ENCODE data around the gene OLIG2.

OLIG2 gene

DNA sequence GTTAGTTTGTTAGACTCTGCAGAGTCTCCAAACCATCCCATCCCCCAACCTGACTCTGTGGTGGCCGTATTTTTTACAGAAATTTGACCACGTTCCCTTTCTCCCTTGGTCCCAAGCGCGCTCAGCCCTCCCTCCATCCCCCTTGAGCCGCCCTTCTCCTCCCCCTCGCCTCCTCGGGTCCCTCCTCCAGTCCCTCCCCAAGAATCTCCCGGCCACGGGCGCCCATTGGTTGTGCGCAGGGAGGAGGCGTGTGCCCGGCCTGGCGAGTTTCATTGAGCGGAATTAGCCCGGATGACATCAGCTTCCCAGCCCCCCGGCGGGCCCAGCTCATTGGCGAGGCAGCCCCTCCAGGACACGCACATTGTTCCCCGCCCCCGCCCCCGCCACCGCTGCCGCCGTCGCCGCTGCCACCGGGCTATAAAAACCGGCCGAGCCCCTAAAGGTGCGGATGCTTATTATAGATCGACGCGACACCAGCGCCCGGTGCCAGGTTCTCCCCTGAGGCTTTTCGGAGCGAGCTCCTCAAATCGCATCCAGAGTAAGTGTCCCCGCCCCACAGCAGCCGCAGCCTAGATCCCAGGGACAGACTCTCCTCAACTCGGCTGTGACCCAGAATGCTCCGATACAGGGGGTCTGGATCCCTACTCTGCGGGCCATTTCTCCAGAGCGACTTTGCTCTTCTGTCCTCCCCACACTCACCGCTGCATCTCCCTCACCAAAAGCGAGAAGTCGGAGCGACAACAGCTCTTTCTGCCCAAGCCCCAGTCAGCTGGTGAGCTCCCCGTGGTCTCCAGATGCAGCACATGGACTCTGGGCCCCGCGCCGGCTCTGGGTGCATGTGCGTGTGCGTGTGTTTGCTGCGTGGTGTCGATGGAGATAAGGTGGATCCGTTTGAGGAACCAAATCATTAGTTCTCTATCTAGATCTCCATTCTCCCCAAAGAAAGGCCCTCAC lies at the start of gene OLIG2:
TSS of gene OLIG2 (plus strand) at position 447 of the 954 bp plus-strand sequence. CDS start 928 bp downstream, outside the sequence.
- no peak for DNase-seq (ENCODE audit: low spot score)

DNA sequence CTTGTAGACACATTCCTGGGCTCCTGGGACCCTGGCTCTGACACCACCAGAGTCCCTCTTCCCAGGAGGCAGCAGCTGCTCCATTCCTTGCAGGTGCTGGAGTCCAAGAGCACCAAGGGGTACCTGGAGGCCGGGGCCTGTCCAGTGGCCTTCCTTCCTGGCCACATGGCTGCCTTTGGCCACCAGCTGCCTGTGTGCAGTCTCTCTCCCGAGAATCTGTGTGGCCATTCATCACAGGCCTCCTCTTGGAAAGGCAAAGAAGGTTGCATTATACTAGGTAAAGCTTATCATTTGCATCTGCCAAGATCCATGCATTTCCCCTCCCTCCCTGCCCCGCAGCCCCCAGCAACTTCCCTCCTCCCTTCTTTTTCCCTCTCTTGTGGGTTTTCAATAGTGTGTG lies 48.9 kb upstream of the OLIG2 start:
- DNase-seq (ENCODE audit: low spot score): no peak

DNA sequence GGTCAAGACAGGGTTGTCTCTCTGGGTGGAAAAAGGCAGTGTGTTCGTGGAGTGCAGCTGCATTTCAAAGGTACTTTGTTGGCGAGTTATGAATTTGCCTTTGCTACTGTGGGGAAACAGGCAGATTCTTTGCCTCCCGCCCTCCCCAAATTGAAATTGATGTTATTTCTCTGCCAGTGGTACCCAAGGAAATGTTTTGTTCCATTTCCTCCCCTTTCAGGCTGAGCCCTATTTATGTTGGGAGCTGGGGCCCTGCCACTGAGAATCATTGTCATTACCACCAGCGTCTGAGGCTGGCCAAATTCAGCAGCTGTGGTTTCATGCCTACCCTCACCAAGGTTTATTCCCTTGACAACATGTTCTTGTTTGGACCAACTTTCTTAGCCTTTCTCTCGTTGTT lies 48.5 kb upstream of the OLIG2 start:
- DNase-seq (ENCODE audit: low spot score): no peak

DNA sequence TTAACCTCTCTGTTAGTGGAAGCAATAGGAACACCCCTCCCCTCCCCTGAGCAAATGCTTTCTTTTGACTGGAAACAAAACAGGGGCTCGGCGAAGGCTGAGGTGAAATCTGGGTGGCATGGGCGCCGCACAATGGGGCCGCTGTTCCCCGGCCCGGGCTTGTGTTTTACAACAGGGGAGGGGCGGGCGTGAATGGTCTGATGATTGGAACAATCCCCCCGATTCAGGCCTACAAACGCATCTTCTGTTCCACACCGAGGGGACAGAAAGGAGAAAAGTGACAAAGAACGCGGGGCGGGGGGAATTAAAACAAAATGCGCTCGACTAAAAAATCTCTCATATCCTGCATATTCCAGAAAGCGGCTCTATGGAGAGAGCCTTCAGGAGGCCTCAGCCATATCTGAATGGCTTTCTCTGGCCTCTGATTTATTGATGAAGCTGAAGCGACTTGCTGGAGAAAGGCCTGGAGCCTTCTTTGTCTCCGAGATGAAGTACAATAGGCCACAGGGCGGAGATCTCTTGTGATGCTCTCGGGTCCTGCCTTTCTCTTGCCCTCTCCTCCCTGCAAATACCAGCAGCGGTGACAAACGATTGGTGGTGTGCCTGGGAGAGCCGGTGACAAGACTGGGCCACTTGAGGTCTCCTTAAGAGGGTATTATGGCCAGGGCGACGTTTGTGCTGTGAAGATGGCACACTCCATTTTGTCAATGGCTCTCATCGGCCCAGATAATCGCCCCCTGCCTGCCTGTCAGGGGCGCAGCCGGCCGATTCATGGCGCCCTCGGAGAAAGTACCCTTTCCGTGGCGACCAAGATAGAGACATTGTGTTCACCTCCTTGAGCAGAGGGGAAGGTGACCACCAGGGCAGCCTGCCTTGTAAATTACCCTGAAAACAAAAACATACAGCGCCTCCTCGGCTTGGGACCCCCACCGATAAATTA lies 47.1 kb upstream of the OLIG2 start:
- no peak for DNase-seq (ENCODE audit: low spot score)

DNA sequence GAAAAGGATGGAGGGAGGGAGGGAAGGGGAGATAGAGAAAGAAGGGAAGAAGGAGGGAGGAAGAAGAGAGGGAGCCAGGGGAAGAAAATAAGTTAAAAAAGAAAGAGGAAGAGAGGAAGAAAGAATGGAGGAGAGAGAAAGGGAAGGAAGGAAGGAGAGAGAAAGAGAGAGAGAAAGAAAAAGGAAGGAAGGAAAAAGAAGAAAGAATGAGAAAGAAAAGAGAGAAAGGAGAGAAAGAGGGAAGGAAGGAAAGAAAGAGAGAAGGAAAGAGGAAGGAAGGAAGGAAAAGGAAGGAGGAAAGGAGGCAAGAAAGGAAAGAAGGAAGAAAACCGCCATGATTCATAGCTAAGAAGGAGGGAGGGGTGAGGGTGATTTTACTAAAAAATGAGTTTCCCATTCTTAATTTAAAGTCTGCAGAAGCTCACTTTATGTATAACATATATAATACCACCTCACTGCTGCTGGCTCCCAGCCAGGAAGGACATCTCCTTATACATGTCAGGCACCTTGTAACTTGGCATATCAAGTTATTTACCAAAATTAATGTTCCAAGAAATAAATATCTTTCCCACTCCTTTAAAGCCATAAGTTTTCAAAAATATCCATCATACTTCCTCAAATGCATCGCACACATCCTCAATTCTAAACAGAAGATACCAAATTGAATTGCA lies 46.0 kb upstream of the OLIG2 start:
- DNase-seq (ENCODE audit: low spot score): no peak

DNA sequence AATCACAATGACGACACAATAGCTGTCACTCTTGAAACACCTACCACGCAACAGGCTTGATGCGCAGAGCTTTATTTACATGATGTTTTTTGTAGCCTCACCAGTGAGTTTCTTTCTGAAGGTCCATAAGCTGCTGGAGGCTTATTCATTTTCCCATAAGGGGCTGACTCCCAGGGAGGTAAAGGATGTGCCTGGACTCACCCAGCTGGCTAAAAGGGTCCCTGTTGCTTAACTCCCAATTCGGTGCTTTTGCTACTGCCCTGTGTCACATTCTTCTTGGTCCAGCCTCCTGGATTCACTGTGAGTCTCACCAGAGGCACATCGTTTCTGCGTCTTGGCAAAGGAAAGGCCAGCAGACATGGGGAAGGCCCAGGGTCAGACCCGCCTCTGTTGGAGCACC lies 44.6 kb upstream of the OLIG2 start:
- DNase-seq (ENCODE audit: low spot score): no peak

DNA sequence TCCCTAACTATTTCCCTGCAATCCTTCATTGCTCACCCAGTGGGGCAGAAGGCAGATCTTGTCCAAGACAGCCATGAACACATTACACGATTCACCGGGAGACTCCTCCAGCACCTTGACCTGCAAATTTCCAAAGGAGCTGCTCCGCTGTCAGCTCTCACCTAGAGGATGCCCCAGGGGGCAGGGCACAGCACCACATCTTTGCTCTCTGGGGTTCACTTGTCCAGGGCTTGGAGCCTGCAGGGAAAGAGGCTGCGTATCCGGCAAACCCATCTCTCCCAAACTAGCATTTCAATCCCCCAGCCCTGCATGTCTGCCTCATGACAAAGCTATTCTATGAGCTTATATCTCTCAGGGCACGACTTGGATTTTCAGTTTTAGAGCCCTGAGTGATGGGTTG lies 35.1 kb upstream of the OLIG2 start:
- no peak for DNase-seq (ENCODE audit: low spot score)

DNA sequence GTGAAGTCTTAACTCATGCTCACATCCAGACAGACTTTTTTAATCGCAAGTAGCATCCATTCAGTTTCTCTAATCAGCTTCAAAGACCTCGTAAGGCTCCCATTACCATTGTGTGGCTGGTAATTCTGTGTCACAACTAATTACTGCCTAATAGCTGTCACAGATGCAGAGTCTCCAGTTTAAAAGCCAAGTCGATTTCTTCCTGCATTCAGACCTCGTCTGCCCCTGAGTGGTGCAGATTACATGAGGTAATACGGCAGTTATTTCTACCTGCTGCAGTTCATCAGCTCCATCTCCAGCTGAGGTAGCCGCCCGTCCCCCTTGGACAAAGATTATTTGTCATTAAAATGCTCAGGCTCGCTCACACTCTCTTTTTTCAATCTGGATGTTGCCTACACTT lies 34.4 kb upstream of the OLIG2 start:
- no peak for DNase-seq (ENCODE audit: low spot score)

DNA sequence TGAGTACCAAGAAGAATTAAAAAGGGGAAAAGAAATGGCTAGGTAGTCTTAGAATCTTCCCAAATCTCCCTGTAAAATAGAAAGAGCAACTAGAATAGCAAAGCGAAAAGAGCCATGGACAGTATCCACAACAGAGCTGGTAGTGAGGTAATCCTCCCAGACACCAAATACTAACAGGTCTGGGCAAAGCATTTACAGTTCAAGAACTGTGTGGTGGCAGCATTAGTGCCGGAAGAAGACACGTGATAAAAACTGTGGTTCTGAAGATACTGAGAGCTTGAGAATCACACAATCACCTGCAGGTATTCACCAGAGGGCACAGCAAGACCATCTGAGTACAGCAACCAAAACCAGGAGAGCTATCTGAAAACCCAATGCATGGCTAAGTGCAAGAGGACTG lies 31.8 kb upstream of the OLIG2 start:
- no peak for DNase-seq (ENCODE audit: low spot score)

DNA sequence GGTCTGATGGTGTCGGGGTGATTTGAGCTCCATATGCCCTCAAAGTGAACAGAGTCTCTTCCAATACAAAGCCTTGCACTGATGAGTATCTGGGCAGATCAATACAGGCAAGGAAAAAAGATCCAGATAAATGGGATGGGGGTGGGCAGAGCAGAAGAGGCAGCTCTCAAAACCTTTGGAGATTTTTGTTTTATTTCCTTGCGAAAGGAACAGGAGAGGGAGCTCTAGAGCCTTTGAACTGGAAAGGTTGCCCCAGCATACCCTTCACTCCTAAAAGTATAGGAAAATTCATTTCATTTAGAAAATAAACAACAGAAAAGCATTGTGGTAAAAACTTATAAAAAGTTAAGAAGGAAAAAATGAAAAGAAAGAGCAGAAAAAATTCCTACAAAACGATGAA lies 31.4 kb upstream of the OLIG2 start:
- DNase-seq (ENCODE audit: low spot score): no peak

DNA sequence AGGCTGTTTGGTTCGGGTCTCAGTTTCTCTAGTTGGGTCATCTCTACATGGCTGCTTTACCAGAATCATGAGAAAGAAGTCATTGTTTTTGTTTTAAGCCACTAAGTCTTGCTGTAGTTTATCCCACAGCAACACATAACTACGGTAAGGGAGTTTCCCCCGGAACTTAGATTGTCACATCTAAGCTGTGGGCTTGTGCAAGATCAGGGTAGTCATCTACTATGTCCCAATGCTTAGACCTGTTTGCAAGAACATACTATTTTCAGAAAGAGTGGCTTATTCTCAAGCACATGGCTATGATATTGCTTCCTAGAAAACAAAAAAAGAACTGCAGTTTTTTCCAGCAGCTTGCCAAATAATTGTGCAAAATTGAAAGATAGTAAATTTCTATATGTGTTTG lies 18.0 kb upstream of the OLIG2 start:
- DNase-seq (ENCODE audit: low spot score): no peak

DNA sequence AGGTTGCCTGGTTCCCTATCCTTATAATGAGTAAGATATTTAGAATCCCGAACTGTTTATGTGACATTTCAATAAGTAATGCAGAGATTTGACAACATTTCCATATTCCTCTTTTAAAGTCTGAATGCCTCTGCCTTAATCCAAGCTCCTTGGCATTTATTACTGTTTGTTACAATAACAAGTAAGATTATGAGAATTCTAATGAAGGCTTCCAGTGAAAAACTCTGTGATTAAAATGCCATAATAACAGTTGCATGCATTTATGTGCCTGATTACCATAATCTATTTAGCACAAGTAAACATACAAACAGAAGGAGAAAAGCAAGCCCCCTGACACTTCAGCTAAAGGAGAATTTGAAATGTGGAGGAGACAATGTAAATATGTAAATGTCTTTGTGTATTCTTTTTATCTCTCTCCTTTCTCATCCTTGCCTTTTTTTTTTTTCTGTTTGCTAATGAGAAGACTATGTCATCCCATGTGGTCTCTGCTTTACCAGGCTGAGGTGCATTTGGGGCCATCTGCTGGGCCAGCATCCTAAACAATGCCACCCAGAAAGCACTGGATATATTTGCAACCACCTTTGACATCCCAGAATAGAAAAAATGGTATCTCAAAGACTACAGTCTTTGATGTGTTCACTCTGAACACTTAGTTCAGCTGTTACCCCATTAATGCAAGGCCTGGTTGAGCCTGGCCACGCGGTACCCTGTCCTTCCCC lies 17.2 kb upstream of the OLIG2 start:
- no peak for DNase-seq (ENCODE audit: low spot score)

DNA sequence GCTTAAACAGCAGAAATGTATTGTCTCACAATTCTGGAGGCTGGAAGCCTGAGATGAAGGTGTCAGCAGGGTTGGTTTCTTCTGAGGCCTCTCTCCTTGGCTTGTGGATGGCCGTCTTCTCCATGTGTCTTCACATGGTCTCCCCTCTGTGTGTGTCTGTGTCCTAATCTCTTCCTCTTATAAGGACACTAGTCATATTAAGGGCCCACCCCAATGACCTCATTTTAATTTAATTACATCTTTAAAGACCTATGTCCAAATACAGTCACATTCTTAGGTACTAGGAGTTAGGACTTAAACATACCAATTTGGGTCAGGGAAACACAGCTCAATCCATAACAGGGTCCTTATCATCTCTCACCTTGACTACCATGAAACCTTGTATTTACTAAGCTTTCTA lies 14.8 kb upstream of the OLIG2 start:
- no peak for DNase-seq (ENCODE audit: low spot score)

DNA sequence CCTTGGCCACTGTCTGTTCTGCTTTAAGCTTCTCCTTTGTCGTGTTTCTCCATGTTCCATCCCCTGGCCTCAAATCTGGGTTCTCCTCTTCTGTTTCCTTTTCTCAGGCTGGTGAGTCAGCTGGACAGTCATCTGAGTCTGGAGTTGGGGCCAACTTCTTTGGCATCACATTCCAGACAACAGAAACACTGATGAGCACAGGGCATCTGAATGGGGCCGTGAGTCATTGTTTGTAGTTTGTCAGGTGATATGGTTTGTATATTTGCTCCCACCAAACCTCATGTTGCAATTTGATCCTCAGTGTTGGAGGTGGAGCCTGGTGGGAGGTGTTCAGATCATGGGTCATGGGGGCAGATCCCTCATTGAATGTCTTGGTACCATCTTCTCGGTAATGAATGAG lies 14.3 kb upstream of the OLIG2 start:
- DNase-seq (ENCODE audit: low spot score): no peak

DNA sequence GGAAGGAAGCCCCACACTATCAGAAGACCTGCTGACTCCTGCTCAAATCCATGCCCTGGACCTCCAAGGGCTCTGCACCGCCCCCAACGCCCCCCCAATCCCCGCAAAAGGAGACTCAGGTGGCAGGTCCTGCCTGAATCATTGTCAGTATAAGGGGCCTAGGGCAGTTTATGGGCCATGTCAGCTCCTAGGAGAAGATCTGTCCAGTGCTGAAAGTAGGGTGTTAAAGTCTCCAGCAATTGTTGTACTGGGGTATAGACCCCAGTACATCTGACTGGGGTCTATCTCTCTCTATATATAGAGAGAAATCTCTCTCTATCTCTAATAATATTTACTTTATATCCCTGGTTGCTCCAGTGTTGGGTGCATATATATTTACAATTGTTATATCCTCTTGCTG lies 12.1 kb upstream of the OLIG2 start:
- no peak for DNase-seq (ENCODE audit: low spot score)

DNA sequence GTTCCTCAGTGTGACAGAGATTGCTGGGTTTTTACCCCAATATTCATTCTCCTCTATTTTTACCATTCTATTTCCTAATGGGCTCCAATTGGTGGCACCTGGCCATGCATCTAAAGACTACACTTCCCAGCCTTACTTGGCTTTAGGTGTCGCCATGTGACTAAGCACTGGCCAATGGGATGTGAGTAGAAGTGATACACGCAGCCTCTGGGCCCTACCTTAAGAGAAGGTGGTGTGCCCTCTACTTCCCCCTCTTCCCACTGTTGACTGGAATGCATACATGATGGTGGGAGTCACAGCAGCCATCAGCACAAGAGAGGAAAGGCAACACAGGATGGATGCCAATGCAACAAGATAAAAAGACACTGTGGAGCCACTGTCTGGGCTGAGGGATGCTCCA lies 11.4 kb upstream of the OLIG2 start:
- DNase-seq (ENCODE audit: low spot score): no peak

DNA sequence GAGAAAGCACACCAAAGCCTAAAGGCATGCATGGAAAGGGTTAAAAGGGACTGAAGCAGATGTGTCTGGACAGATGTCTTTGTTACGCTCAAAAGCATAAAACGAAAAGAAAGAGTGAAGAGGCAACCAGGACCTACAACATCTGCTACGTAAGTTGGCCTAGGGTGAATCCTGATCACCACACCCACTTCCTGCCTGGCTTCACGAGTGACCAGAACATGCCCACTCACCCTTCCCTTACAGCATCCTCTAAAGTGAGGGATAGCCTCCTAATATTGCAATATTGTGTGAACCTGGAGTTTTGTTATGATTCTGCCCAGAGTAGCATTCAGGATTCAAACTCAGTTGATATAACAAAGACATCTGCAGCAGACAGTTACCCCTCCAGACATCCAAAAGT lies 10.6 kb upstream of the OLIG2 start:
- no peak for DNase-seq (ENCODE audit: low spot score)

DNA sequence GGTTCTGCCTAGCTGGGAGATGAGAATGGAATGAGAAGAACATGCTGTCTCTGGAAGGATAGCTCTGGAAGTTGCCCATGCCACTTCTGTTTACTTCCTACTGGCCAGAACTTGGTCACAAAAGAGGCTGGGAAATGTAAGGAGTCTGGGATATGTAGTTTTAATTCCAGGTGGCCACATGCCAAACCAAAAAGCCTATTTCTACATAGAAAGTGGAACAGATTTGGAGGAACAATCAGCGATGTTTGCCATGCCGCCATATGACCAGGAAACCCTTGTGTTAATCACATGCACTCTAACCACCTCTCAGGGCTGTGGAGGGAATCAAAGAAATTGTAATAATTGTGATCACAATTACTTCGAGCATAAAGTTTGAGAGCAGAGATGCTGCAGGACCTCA lies 10.0 kb upstream of the OLIG2 start:
- no peak for DNase-seq (ENCODE audit: low spot score)

DNA sequence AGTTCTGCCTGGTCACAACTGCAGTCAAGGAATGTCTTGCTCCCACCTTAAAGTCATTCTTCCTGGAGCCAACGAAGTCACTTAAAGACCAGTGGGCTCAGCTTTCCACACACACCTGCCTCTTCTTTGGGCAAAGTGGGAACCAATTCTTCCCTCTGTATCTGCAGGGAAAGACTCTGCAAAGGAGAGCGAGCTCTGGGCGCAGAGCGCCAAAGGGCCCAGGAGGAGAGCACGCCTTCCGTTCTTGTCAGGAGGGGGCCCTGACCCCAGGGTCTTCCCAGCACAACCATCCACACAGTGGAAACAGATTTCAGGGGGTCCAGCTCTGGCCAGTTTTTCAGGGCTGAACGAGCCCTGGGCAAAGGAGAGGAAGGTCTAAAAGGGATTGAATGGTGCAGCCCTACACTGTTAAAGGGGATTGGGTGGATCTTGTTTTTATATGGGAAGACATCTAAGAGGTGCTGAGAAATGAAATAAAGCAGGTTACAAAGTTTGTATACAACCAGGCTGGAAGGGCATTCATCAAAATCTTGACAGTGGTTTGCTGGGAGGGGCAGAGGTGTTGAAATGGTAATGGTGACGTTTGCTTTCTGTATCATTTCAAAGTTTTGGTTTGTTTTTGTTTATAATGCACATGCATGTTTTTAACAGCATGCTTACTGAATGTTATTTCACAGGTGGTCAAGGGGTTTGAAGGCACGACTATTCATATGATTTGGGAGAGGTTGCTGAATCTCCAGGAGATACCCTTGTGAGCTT lies 6.8 kb upstream of the OLIG2 start:
- no peak for DNase-seq (ENCODE audit: low spot score)

DNA sequence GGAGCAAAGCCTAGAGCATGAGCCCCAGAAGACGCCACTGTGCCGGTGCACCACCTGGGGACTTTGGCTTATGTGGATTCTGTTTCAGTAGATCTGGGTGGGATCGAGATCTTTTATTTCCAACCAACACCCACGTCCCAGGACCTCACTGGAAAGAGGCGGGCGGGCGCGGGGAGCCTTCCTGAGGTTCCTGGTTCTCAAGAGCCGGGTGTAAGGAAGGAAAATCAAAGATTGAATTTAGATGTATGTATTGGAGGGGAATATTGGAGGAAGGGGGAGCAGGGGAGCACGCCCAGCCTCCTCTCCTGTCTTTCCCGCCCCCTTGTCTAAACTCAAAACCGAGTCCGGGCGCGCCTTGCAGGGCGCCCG lies 6.2 kb upstream of the OLIG2 start:
- no peak for DNase-seq (ENCODE audit: low spot score)
